Esophagus muscularis mucosa (tissue), 4 donors: ENCODE data around the gene PEG3.

ENCODE experiments used
- CTCF ChIP-seq, 3 experiments: fragments of 200-600 bp in 2 of 3; fragments of 450-650 bp in 1 of 3; sonication (generic) in 2 of 3; IDR thresholded peaks; one replicate each; pipeline ENCODE4 v1.5.1; 2017 to 2019; ENCODE audit warnings: antibody characterized with exemption in 3 of 3, mild to moderate bottlenecking in 2 of 3, moderate library complexity in 1 of 3
- EP300 ChIP-seq: sonication (generic); formaldehyde crosslinking; IDR thresholded peaks from one replicate; pipeline ENCODE4 v1.6.1; 2017; ENCODE audit warnings: antibody characterized with exemption
- POLR2A ChIP-seq: fragments of 450-650 bp; IDR thresholded peaks from one replicate; pipeline ENCODE4 v1.6.1; 2017; ENCODE audit warnings: antibody characterized with exemption, moderate library complexity, mild to moderate bottlenecking, low read depth
- POLR2AphosphoS5 ChIP-seq, 2 donors: sonication (generic); formaldehyde crosslinking; IDR thresholded peaks; one replicate each; pipeline ENCODE4 v1.6.1; 2017; ENCODE audit warnings: antibody characterized with exemption in 2 of 2

DNA sequence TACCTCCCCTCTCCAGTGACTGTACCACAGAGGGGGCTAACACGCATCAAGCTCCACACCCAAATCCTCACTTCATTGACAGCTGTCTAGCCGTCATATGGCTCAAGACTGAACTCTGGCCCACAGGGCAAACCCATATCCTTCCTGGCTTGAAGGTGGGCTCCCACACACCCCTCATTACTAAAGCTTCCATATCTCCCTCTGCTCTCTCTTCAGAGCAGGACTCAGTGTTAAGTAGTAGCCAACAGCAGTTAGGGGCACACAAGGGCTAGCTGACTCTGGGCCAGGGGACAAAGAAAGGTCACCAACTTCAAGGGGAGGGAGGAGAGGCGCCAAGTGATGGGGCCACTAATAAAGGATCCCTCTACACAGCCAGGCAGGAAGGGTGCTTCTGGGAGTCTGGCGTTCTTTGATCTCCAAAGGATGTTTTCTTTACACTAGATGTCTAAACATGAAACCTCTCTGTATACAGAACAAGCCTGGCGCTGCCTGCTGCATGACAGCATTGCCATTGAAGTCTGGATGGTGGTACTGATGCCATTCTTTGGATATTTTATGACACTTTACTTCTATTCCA is 8.1 kb downstream of the PEG3 start:
- TF ChIP-seq CTCF (IDR thresholded peaks at IDR 0.05): no peak
- no peak for TF ChIP-seq POLR2AphosphoS5 (IDR thresholded peaks at IDR 0.05)
- no peak for TF ChIP-seq EP300
- TF ChIP-seq POLR2A: no peak
